Measurements from ENCODE around the gene IQCC.
"Not testable (repeated sequence)": the region's sequence is repeated elsewhere in the genome, so short reads cannot be mapped to it uniquely, and the experiment has no call there.

The IQCC gene

DNA sequence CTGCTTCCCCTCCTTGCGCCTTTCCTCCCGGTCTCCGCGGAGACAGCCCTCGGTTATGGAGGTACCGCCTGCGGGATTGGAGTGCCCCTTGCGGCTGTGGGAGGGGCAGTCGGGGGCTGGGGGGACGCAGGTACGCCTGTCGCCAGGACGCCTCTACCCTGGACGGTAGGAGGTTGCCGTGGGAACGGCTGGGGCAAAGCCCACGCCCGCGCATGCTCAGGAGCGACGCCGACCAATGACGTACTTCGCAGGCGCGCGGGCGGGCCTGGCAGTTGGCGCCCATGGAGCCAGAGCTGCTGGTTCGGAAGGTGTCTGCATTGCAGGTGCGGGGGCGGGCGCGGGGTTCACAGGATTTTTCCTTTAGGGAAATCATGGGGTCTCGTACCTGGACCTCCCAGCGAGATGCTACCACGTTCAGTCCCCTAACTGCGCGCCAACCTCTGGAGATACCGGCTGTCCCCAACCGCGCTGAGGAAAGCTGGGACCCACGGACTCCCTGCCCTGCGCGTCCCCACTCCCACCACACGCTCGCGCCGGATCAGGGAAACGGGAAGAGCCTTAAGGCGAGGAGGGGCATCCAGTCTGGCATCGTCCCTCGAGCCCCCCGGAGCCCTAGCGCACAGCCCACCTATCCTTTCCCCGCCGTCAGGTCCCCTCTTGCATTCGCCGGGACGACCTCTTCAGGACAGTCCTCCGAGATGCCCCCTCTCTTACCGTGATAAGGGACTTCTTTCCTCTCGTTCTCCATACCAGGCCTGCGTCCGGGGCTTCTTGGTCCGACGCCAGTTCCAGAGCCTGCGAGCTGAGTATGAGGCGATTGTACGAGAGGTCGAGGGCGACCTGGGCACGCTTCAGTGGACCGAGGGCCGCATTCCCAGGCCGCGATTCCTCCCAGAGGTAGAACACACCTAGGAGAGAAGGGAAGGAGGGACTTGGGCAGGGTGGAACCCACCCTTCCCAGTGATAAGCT lies at the start of gene IQCC:
Gene IQCC, plus strand, starts transcription at position 271 of the 970 bp plus-strand sequence. Its CDS starts 11 bp downstream, at position 282.
- no peak for DNase-seq (ENCODE audit: low read depth)
- peak within 1 kb of the TSS; percentile 81 for H3K4me3 ChIP-seq (ENCODE audit: low read depth, low read length)

DNA sequence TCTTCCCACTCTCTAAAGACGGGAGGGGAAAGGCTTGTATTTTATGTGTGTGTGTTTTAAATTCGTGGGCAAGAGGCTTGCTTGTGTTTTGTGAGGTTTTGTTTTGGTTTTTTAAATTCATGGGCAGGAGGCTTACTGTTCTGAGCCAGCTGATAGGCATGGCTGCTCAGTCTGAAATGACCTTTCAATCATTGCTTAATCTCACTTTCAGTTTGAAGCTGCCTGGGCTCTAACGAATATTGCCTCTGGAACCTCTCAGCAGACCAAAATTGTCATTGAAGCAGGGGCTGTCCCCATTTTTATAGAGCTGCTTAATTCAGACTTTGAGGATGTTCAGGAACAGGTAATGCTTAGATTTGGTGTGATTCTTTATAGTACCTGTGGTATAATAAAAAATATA lies 46.3 kb upstream of the IQCC start:
- no peak overlapping the region for H3K4me3 ChIP-seq (ENCODE audit: low read depth, low read length)
- no peak for DNase-seq (ENCODE audit: low read depth)

DNA sequence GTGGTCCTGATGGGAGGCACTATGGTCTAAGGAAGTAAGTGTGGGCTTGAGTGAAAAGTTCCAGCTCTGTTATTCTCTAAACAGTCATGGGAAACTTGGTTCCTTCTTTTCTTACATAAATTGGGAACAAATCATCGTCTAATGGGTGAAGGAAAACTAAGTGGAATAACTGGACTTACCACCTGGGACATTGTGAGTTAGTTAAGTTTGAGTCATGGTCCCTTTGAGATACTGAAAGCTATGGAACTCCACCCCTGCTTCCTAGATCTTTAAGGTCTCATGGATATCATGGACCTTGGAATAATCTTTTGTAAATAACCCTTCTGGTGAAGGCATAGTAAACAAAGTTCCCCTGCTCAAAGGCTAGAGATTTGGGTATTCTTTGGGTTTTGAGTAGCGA lies 42.1 kb upstream of the IQCC start:
- no peak overlapping the region for H3K4me3 ChIP-seq (ENCODE audit: low read depth, low read length)
- DNase-seq (ENCODE audit: low read depth) = no peak

DNA sequence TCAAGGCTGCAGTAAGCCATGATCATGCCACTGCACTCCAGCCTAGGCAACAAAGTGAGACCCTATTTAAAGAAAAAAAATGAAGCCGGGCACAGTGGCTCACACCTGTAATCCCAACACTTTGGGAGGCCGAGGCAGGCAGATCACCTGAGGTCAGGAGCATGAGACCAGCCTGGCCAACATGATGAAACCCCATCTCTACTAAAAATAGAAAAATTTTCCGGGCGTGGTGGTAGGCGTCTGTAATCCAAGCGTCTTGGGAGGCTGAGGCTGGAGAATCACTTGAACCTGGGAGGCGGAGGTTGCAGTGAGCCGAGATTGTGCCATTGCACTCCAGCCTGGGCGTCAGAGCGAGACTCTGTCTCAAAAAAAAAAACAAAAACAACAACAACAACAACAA lies 39.8 kb upstream of the IQCC start:
- DNase-seq (ENCODE audit: low read depth); H3K4me3 ChIP-seq (ENCODE audit: low read depth, low read length): not testable (repeated sequence)

DNA sequence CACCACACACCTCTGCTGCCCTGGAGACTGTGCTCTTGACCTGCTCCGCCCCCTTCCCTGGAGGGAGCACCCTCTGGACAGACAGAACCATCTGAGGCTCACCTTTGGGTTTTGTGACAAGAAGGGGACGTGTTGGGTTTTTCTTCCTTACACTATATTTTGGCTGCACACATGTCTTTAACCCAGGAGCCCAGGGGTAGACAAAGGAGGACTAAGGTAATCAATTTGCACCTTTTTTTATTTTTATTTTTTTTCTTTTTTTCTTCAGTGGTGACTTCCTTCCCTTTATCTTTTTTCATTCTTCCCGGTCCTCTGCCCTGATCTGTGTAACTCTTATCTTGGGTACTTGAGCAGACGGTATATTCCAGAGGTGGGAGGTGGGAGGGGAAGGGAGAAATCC lies 34.5 kb upstream of the IQCC start:
- DNase-seq (ENCODE audit: low read depth) = no peak
- H3K4me3 ChIP-seq (ENCODE audit: low read depth, low read length) = no peak overlapping the region

DNA sequence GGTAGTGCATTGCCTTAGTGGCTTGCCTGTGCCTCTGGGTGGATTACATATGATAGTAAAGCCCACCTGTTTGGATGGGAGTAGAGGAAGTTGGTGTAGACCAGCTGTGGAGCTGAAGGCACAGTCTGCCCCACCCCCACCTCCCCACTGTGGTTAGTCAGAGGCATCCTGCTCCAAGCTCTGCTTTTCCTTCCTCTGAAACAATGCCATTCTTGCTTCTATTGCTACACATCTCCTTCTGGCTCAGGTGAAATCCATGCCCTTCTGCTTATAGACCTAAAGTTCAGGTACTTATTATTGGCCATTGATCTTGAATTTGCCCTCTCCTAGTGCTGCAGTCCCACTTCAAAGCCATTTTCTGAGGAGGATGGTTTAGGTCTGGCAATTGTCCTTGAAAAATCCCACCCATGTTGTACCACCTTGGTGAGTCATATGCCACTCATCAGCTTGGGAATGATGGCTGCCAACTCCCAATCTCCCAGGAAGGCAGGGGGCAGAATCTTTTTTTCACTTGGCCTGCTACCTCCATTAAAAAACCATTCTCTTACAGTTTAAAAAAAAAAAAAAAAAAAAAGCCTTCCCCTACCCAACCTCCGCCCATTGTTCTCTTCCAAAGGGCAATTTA lies 32.7 kb upstream of the IQCC start:
- no peak overlapping the region for H3K4me3 ChIP-seq (ENCODE audit: low read depth, low read length)
- DNase-seq (ENCODE audit: low read depth) = no peak

DNA sequence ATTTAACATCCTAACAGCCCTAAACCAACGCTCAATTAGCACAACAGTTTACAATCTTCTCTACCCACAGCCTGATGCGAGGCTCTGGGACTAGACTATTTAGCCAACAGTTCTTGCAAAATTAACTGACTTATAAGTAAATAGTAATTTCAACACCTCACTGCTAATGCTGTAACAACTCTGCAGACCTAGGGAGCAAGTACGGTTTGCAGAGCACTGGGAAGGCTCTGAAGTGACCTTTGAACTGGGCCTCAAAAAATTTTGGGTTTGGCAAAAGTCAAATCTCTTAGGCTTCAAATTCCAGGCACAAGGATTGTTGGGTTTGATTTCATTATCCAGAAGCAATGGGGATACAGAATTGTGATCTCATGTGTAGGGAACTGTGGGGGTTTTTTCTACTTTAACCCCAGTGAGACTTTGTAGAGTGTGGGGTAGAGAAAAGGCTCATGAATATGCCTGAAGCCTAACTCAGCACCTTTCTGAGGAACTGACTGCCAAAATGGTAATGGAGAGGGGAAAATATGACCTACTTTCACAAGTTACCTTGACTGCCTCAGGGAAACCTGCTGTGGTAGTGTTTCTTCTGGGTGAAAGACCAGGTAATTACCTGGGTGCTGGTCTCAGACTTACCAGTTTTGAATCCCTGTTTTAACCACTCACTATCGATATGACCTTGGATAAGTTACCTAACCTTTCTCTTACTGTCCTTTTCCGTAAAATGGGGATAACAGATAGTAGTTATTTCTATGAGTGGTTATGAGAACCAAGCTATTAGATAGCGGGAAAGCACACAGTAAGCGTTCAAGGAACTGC lies 26.9 kb upstream of the IQCC start:
- no peak for DNase-seq (ENCODE audit: low read depth)
- no peak overlapping the region for H3K4me3 ChIP-seq (ENCODE audit: low read depth, low read length)

DNA sequence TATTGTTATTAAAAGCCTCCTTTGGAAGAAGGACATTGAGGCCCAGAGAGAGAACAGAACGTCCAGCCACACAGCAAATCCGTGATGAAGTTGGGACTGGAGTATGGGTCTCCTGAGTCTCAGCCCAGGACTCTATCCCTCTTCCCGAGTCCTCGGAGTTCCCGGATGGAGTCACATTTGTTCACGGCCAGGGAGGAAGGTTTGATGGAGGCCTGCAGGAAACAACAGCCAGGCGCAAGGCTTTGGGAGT lies 26.4 kb upstream of the IQCC start:
- peak overlapping the region; percentile 62 for H3K4me3 ChIP-seq (ENCODE audit: low read depth, low read length)
- DNase-seq (ENCODE audit: low read depth) = no peak

DNA sequence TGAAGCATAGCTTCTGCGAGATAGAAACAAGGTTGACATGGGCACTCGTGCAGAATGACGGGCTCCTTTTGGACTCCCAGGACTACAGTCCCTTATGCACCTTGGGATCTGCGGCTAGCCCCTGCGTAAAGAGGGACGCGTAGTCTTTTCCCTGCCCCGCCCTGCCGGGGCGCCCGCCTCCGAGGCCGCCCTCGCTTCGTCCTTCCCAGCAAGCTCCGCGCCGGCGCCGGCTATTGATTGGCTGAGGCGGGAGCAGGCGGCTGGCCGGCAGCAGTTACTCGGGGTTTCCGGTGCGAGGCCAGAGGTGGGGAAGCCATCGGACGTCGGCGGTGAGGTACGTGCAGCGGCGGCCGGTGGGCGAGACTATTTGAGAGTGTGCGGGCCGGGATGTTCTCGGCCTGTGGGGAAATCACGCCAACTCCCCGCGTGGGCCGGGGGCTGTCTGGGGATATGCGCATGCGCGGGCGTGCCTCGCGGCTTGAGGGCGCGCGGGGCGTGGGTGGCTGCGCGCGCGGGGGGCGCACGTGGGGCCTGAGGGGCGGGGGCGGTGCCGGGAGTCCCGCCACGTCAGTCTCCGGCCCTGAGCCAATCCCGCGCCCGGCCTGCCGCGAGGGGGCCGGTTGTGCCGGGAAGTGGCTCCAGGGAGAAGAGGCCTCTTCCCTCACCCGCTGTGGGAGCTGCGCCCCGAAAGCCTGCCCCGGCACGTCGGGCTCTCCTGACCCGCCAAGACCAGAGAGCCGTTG lies 25.9 kb upstream of the IQCC start, which contains the start of gene TXLNA:
Gene TXLNA, plus strand, starts transcription at position 233 of the 743 bp plus-strand sequence. CDS start 671 bp downstream, outside the sequence.
- DNase-seq (ENCODE audit: low read depth) = peak; percentile 75
- peak within 1 kb of the TSS; percentile 62 for H3K4me3 ChIP-seq (ENCODE audit: low read depth, low read length)

DNA sequence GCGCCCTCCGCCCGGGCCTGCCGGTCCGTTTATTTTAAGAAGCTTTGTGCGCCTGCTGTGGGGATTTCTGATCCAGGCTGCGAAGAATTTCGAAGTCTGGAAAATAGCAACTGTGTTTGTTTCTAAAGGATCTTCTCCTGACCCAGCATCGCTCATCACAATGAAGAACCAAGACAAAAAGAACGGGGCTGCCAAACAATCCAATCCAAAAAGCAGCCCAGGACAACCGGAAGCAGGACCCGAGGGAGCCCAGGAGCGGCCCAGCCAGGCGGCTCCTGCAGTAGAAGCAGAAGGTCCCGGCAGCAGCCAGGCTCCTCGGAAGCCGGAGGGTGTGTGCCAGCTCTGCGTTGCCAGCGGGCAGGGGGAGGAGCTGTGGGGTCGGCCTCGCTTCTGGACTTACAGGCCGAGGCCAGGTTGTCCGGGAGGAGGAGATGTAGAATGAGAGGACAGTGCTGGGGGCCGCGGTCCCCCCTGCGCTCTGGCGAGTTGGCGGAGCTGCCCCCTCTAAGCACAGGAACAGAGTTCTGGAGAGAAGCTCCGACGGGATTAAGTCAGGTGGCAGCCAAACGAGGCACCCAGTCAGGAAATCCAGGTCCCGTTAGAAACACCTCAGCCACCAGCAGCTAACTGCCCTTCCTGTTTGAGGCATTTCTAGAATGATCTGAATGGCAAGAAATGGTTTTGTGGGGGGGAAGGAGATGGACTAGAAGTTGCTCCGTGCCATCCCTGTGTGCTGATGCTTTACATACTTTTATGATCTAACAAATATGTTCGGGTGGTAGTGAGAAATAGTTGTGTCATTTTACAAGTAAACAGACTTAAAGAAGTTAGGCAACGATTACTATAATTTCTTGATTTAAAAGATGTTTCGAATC lies 25.0 kb upstream of the IQCC start:
- DNase-seq (ENCODE audit: low read depth) = no peak
- H3K4me3 ChIP-seq (ENCODE audit: low read depth, low read length) = peak overlapping the region; percentile 62

DNA sequence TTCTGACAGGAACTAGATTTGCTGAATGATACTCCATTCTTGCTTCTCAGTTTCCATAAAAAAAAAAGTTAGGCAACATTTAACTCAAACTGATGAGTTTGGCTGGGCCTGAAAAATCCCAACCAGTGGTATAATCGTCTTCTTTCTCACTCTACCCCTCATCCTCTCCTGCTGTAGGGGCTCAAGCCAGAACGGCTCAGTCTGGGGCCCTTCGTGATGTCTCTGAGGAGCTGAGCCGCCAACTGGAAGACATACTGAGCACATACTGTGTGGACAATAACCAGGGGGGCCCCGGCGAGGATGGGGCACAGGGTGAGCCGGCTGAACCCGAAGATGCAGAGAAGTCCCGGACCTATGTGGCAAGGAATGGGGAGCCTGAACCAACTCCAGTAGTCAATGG lies 24.4 kb upstream of the IQCC start:
- DNase-seq (ENCODE audit: low read depth) = no peak
- peak overlapping the region; percentile 62 for H3K4me3 ChIP-seq (ENCODE audit: low read depth, low read length)

DNA sequence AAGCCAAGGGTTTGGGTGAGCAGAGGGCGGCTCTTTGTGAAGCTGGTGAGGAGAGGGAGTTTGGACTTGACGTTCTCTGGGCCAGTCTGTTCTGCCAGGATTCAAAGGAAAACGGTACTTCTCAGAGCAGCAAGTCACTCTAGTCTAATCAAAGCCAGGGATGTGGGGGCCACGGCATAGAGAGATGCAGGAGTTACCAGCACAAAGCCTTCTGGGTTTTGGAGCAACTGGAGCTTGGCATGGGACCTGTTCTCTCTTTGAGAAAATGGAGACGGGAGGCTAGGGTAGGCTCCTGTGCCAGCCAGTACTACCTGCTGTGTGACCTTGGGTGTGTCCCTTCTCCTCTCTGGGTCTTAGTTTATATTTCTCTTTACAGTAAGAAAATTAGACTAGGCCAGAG lies 23.9 kb upstream of the IQCC start:
- no peak for DNase-seq (ENCODE audit: low read depth)
- peak overlapping the region; percentile 62 for H3K4me3 ChIP-seq (ENCODE audit: low read depth, low read length)

DNA sequence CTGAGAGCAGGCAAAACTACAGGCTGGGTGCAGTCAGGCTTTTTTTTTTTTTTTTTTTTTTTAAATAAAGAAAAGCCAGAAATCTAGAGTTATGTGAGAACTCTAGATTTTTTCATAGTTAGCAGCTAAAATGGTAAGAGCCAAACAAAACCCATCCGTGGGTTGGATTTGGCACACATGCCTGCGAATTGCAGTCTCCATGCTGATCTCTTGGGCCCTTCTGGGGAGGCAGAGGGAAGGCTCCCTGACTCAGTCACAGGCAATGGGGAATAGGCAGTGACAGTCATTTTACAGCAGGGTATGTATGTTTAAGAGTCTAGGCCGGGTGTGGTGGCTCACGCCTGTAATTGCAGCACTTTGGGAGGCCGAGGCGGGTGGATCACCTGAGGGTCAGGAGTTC lies 23.4 kb upstream of the IQCC start:
- DNase-seq (ENCODE audit: low read depth) = no peak
- H3K4me3 ChIP-seq (ENCODE audit: low read depth, low read length) = peak overlapping the region; percentile 62

DNA sequence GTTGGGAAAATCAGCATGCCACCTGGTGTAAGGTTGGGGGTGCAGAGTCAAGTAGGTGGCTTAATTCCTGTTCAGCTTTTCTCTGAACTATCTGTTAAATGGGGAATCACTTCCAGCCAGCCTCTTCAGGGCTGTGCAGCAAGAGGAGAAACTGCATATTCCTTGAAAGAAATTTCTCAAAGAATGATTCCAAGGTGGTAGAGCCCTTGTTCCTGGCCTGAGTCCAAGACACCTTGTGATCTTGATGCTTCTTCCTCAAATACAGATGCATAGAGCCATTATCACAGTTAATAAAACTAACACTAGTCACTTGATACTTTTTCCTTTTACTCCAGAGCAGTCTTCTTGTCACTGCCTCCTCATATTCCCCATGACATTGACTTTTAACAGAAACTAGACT lies 20.8 kb upstream of the IQCC start:
- no peak for DNase-seq (ENCODE audit: low read depth)
- H3K4me3 ChIP-seq (ENCODE audit: low read depth, low read length) = no peak overlapping the region

DNA sequence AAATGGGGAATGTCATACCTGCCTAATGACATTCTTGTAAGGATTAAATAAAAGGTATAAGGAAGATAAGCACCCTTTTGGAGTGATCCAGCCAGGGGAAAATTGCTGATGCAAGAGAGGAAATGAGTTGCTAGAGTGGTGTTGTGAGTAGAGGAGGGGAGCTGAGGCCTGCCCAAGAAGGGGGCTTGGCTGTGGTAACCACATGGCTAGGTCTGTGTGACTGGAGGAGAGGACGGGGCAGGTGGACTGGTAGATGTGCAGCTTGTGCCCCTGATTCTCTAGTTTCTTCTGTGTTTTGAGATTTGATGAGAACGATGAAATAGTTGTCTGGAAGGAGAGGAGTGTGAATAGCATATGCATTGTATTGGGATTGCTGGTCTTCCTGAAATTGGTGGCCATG lies 19.4 kb upstream of the IQCC start:
- no peak for DNase-seq (ENCODE audit: low read depth)
- no peak overlapping the region for H3K4me3 ChIP-seq (ENCODE audit: low read depth, low read length)

DNA sequence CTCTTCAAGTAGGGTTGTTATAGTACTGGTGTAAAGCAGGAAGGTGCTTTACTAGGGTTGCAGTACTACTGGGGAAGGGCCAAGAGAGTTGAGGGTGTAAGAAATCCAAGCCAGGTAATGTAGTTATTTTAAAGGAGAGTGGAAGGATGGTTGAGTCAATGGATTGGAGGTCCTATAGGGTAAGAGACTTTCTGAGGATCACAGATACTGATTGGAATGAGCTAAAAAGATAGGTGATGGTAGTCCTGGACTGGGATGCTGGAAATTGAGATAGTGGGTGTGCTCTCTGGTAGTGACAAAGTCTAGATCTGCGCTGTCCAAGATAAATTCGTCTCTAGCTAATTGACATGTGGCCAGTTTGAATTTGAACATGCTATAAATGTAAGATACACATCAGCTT lies 19.0 kb upstream of the IQCC start:
- H3K4me3 ChIP-seq (ENCODE audit: low read depth, low read length) = no peak overlapping the region
- DNase-seq (ENCODE audit: low read depth) = no peak

DNA sequence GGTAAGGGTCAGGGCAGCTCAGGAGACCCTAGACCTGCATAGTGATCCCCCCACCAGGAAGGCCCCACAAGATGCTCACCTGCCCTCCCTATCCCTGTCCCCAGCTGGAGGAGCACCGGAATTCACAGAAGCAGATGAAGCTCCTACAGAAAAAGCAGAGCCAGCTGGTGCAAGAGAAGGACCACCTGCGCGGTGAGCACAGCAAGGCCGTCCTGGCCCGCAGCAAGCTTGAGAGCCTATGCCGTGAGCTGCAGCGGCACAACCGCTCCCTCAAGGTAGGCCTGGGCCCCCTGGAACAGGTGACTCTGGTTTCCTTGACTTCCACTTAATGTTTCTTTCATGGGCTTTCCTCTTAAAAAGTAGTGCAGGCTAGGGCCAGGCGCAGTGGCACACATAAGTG lies 17.6 kb upstream of the IQCC start:
- H3K4me3 ChIP-seq (ENCODE audit: low read depth, low read length) = no peak overlapping the region
- DNase-seq (ENCODE audit: low read depth) = no peak

DNA sequence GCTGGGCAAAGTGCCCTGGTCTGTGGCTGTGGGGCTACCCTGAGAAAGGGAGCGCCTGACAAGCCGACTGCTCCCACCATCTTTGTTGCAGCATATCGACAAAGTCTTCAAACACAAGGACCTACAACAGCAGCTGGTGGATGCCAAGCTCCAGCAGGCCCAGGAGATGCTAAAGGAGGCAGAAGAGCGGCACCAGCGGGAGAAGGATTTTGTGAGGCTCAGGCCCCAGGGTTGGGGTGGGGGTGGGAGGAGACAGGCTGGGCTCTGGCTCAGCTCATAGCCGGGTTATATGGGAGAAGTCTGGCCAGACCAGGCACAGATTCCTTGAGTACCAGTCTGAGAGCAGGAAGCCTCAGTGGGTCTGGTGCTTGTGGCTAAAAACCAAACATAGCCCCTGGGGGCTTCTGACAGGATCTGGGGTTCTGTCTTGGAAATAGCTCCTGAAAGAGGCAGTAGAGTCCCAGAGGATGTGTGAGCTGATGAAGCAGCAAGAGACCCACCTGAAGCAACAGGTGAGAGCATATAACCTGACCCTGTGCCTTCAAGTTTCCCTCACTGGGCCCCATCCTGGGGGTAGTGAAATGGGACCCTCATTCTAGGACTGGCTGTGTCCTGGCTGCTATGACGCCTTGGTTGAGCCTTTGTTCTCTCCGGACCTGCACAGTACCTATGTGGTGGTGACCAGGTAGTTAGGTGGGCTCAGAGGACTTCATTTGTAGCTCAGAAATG lies 13.1 kb upstream of the IQCC start:
- DNase-seq (ENCODE audit: low read depth) = no peak
- H3K4me3 ChIP-seq (ENCODE audit: low read depth, low read length) = no peak overlapping the region

All from skeletal muscle cell (primary cell).